NCI-H345 (cell line): Measurements from ENCODE around the gene ANKRD11.
"Not testable (repeated sequence)": the region's sequence is repeated elsewhere in the genome, so short reads cannot be mapped to it uniquely, and the experiment has no call there.

Source experiments
- DNase-seq: peaks from one replicate; lab custom pipeline; 2025; lab: John Stamatoyannopoulos, UW

Gene ANKRD11

GRCh38 chr16:89280546-89281188 is 209.7 kb downstream of the ANKRD11 start:
- DNase-seq: no peak

GRCh38 chr16:89279666-89280481 is 210.5 kb downstream of the ANKRD11 start:
- no peak for DNase-seq

- DNase-seq: no peak
Measured at GRCh38 chr16:89278441-89279240, 211.7 kb downstream of the ANKRD11 start.

DNA sequence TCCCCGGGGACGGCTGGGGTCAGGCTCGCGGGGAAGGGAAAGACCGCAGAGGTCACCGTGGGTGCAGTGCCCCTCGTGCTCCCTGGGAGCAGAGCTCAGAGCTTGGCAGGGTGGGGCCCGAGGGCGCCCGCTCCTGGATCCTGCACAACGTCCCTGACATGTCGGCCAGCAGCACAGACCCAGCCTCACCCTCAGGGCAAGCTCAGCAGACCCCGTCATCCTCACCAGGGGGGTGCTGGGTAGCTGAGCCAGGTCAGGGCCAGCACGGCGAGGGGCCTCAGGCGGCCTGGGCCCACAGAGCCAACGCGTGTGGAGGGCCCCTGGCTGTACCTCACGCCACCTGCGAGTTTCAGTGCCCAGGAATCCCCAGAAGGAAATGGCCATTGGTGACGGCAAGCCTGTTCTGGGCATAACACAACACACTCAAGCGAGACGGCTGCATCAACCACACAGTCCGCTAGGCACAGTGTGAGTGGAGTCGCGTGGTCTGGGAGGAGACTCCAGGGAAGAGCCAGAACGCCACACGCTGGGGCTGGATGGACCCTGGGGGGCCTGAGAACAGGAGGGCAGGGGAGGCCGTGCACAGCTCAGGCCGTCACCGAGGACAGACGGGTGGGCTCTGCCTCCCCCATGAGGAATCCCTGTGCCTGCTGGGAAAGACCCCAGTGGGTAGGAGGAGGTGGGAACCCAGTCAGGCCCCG is 212.6 kb downstream of the ANKRD11 start:
- DNase-seq: no peak

- DNase-seq: no peak
Measured at GRCh38 chr16:89277049-89277448, 213.3 kb downstream of the ANKRD11 start.

DNA sequence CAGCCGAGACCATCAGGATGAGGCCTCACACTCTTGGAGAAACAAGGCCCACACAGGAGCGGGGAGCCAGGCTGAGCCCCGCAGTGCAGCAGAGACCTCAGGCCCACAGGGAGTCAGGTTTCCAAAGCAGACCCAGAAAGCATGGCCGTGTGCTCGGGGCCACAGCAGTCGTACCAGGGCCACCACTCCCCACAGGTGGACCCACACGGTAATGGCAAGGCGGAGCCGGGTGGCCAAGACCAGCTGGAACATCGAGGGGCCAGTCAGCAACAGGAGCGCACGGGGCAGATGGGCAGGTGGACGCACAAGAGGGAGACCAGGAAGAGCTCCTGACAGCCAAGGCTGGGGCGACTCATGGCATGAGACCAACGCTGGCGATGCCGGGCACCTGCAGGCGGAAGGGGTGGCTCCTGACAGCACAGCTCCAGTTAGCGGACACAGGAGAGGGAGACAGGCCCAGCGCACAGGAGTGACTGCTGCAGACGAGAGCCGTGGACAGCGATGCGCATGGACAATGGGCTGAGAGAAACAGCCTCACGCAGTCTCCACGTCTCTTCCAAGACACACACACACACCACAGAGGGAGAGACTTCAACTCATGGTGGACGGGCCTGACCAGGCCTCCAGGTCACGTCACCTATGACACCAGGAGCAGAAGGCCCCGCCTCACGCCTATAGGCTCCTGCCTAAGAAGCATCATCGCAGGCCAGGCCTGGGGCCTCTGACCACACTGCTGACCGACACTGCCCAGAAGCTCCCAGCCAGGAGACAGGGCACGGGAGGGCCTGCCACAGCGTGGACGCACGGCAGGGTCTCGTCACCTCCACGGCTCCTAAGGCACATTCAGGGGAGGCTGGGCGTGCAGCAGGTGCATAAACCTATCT is 214.3 kb downstream of the ANKRD11 start:
- DNase-seq: no peak

GRCh38 chr16:89275284-89275584 is 215.1 kb downstream of the ANKRD11 start:
- no peak for DNase-seq

GRCh38 chr16:89274561-89275283 is 215.6 kb downstream of the ANKRD11 start:
- no peak for DNase-seq

DNA sequence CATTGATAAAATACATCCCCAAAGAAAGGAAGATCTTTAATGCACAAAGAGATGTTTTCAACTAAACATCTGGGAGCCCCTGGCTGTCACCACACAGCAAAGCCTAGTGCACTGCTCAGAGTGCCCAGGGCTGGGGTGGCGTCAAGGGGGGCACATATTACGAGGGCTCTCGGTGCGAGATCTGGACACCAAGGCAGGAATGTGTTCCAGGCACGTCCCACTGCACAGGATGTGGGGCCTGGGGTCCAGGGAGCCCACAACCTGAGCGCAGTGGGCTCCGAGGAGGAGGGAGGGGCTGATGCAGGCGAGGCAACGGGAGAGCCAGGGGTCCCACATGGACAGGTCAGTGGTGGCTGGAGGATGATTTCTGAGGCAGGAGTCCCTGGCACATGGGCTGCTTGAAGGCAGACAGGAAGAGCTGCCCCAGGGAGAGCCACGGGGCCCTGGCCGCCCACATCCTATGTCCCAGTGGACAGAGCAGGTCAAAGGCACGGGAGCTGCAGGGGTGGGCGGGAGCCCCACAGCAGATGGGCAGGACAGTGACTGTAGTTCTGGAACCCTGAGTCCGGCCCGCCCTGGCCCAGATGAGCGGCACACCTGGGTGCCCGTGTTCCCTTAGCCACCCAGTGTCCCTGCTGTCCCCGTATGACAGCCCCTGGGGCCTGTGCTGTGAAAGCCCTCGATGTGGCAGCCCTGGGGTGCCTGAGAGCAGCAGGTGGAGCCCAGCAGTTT is 216.5 kb downstream of the ANKRD11 start:
- no peak for DNase-seq

- no peak for DNase-seq
Measured at GRCh38 chr16:89272631-89273030, 217.7 kb downstream of the ANKRD11 start.

- no peak for DNase-seq
Measured at GRCh38 chr16:89270666-89271345, 219.6 kb downstream of the ANKRD11 start.

- DNase-seq: no peak
Measured at GRCh38 chr16:89269805-89270665, 220.3 kb downstream of the ANKRD11 start.

DNA sequence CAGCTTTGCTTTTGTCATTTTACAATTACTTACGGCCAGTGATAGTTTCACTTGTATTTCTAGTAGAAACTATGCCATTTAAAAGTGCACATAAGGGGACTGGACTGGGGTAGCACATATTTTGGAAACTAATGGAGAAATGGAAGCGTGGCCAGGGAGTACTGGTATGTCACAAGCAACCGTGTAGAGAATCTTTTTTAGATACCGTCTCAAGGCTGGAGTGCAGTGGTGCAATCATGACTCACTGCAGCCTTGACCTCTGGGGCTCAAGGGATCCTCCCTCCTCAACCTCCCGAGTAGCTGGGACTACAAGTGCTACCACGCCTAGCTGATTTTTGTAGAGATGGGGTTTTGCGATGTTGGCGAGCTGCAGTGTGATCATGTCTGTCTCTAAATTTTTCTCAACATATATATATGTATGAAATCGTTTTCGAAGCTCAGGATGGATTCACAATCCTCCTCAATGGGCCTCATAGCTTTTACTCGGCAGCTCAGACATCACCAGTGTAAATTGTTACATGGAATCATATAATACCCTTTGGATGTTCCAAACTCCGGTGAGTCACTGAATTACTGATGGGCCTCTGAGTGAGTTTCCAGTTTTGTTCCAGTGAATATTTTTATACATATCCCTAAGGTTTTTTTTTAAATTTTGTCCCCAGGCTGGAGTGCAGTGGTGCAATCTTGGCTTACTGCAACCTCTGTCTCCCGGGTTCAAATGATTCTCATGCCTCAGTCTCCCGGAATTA is 221.2 kb downstream of the ANKRD11 start:
- no peak for DNase-seq

DNA sequence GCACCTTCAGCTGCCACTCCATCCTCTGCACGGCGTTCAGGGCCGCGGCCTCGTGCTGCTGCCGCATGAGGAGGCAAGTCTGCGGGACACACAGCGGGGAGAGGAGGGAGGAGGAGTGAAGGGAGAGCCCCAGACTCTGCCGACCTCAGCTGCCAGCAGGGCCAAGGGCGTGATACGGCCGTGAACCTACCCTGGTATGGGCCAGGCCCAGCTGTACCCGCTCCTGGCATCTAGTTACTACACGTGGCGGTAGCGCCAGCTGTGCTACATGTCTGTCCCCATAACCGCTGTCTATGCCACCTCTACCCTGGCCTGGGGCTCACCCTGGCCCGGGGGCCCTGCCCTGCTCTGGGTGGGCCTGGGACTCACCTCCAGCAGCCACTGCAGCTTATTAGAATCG is 221.8 kb downstream of the ANKRD11 start:
- no peak for DNase-seq

DNA sequence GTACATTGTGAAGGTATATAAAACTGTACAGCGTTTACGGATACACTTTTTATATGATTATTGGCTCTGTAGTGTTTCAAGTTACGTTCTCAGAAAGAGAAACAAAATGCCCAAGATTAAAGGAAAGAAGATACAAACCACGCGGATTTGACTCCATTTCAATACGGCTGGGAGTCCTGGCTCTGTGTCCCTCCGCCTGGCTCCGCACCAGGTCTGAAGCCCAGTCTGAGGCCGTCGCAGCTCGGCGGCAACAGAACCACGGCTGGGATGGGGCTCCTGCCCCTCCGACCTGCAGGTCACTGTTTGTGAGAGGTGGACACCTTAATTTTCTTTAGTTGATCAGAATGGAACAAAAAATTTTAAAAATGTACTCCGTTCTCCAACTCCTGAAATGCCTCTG is 222.6 kb downstream of the ANKRD11 start:
- not testable (repeated sequence) for DNase-seq

DNA sequence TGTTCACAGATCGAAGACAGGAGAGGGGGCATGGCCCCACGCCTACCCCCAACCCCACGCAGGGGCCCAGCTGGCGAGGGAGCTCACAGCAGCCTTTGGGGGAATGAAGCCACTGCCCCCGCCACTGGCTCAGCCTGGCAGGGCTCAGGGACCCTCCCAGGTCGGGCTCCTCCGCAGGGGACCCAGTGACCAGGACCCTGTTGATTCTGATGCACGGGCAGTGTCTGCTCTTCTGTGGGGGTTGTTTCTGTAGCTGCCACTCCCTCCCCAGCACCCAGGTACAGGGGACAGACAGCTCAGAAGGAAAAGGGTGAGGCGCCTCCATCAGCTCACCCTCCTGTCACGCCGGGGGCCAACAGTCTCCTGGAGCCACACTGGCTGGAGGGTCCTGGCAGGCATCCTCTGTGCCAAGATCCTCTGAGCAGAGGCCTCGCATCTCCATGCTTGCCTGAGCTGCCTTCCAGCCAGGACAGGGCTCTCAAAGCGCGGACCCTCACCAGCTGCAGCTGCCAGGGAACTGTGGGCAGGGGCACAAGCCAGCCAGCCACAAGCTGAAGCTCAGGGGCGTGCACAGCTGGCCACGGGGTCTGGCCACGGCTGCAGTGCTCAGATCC is 223.7 kb downstream of the ANKRD11 start:
- no peak for DNase-seq

GRCh38 chr16:89265647-89266046 is 224.7 kb downstream of the ANKRD11 start:
- DNase-seq: no peak
